PC-3 (cell line): ENCODE measurements around the gene NUDT19. TPM values are rescaled to one million over a fixed set of nuclear protein-coding genes. Genes with fewer than 3 reads are reported as not detected.

Experiments
- ATAC-seq: fragments of 200-7000 bp; cut with Tn5 transposase; 2 replicates; pipeline ENCODE4 v1.9.1; 2020; ENCODE audit warnings: mild to moderate bottlenecking, moderate library complexity
- BruUV-seq: library from RNA; stranded (reverse); fragments of 400-500 nt; replicated peaks from 2 replicates; lab custom pipeline; 2021; lab: Mats Ljungman, UMichigan
- CTCF ChIA-PET: fragments of 300-600 bp; sonication (Branson Sonifier 250); formaldehyde crosslinking; loops from one replicate; lab custom pipeline; 2022; ENCODE audit warnings: antibody characterized with exemption; lab: Charles Lee
- POLR2A ChIA-PET: fragments of 300-600 bp; sonication (Branson Sonifier 250); formaldehyde crosslinking; loops from one replicate; lab custom pipeline; 2022; ENCODE audit warnings: antibody characterized with exemption; ENCODE audit not compliant: unreplicated experiment; lab: Charles Lee
- DNase-seq: peaks from one replicate; pipeline ENCODE4 v3.0.0-alpha.2; 2015
- H2AFZ ChIP-seq: fragments of 300-600 bp; sonication (generic); 2 replicates; pipeline ENCODE4 v1.6.0; 2016; ENCODE audit warnings: antibody characterized with exemption, low read length
- H3F3A ChIP-seq: fragments of 300-600 bp; sonication (generic); one replicate; pipeline ENCODE4 v1.6.0; 2017; ENCODE audit warnings: antibody characterized with exemption, low read length, control low read depth, mild to moderate bottlenecking; ENCODE audit not compliant: unreplicated experiment
- H3K27ac ChIP-seq: fragments of 300-600 bp; sonication (generic); 2 replicates; pipeline ENCODE4 v1.5.1; 2016; ENCODE audit warnings: mild to moderate bottlenecking, low read length
- H3K27me3 ChIP-seq: fragments of 300-600 bp; sonication (generic); 2 replicates; pipeline ENCODE4 v1.6.1; 2016; ENCODE audit warnings: low read length, mixed read lengths
- H3K36me3 ChIP-seq: fragments of 300-600 bp; sonication (generic); 2 replicates; pipeline ENCODE4 v1.6.1; 2016; ENCODE audit warnings: low read depth, mixed run types, low read length, mixed read lengths
- H3K4me1 ChIP-seq: fragments of 300-600 bp; sonication (generic); 2 replicates; pipeline ENCODE4 v1.5.1; 2016; ENCODE audit warnings: low read length; ENCODE audit not compliant: insufficient read depth
- H3K4me2 ChIP-seq: fragments of 300-600 bp; sonication (generic); 2 replicates; pipeline ENCODE4 v1.6.0; 2016; ENCODE audit warnings: low read length
- H3K4me3 ChIP-seq: fragments of 300-600 bp; sonication (generic); 2 replicates; pipeline ENCODE4 v1.5.1; 2016; ENCODE audit warnings: mild to moderate bottlenecking, low read length, mixed read lengths
- H3K79me2 ChIP-seq: fragments of 300-600 bp; sonication (generic); 2 replicates; pipeline ENCODE4 v1.6.1; 2017; ENCODE audit warnings: low read length, mixed read lengths
- H3K9ac ChIP-seq: fragments of 300-600 bp; sonication (generic); 2 replicates; pipeline ENCODE4 v1.6.0; 2016; ENCODE audit warnings: mild to moderate bottlenecking, low read length
- H3K9me2 ChIP-seq: fragments of 300-600 bp; sonication (generic); replicated peaks from 2 replicates; pipeline ENCODE4 v1.6.1; 2016; ENCODE audit warnings: mixed run types, low read length, mixed read lengths
- H3K9me3 ChIP-seq: fragments of 300-600 bp; sonication (generic); 2 replicates; pipeline ENCODE4 v1.6.1; 2016; ENCODE audit warnings: low read length, mixed read lengths
- H4K20me1 ChIP-seq: fragments of 300-600 bp; sonication (generic); 2 replicates; pipeline ENCODE4 v1.6.1; 2016; ENCODE audit warnings: low read length, mixed read lengths
- EZH2 ChIP-seq: fragments of 300-600 bp; sonication (generic); IDR thresholded peaks from one replicate; pipeline ENCODE4 v1.6.1; 2017; ENCODE audit warnings: antibody characterized with exemption, mild to moderate bottlenecking, low read length; ENCODE audit not compliant: unreplicated experiment
- EZH2phosphoT487 ChIP-seq: fragments of 300-600 bp; sonication (generic); IDR thresholded peaks from 2 replicates; pipeline ENCODE4 v1.6.1; 2018; ENCODE audit warnings: mild to moderate bottlenecking, antibody characterized with exemption, low read length, borderline replicate concordance
- intact Hi-C: fragments of 100-400 bp; cut with micrococcal nuclease; formaldehyde crosslinking; loops from 2 replicates; pipeline ENCODE4 v1.9.0; 2023
- total RNA-seq: library from RNA; depleted of rRNA; stranded (reverse); fragments of >200 nt; gene quantifications from 2 replicates; pipeline ENCODE4 v1.2.3, GENCODE V29; 2014
- TF ChIP-seq, protein P1 (sequence below): fragments of 300-600 bp; sonication (generic); conservative IDR thresholded peaks from 2 replicates; pipeline ENCODE4 v1.5.1; 2017; ENCODE audit warnings: antibody characterized with exemption, low read depth, mild to moderate bottlenecking, low read length

NUDT19 gene
- total RNA-seq, 1 experiment from 2014 or later = 13.3 TPM

DNA sequence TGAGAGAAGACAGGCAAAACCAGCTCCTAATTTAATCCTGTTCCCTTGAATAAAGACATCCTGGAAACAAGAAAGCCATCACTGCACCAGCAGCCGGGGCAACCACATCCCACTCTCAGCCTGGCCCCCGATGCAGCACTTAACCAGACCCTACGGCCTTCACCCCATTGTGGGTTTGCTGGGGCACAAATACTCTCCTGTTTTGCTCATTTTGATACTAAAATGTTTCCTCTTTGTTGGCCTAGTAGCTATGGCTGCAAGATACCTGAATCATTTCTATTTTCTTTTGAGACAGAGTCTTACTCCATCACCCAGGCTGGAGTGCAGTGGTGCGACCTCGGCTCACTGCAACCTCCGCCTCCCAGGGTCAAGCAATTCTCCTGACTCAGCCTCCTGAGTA lies 45.1 kb upstream of the NUDT19 start:
- CTCF ChIA-PET = no interaction called here
- Histone ChIP-seq H2AFZ (no peak overlapping the region), H3K9me3 (no peaks in the 10 kb centered on the region), H3F3A (no peaks in the 10 kb centered on the region), H4K20me1 (no peaks in the 10 kb centered on the region), H3K4me1 (no peaks in the 10 kb centered on the region), H3K4me3 (no peak overlapping the region), H3K27ac (no peak overlapping the region), H3K36me3 (no peaks in the 10 kb centered on the region), H3K4me2 (no peak overlapping the region), H3K79me2 (no peaks in the 10 kb centered on the region), H3K27me3 (no peaks in the 10 kb centered on the region), H3K9ac (no peak overlapping the region), H3K9me2 (no peaks in the 10 kb centered on the region)
- POLR2A ChIA-PET = no interaction called here
- TF ChIP-seq EZH2 (no peak), EZH2phosphoT487 (no peak)
- TF ChIP-seq, protein P1, sequence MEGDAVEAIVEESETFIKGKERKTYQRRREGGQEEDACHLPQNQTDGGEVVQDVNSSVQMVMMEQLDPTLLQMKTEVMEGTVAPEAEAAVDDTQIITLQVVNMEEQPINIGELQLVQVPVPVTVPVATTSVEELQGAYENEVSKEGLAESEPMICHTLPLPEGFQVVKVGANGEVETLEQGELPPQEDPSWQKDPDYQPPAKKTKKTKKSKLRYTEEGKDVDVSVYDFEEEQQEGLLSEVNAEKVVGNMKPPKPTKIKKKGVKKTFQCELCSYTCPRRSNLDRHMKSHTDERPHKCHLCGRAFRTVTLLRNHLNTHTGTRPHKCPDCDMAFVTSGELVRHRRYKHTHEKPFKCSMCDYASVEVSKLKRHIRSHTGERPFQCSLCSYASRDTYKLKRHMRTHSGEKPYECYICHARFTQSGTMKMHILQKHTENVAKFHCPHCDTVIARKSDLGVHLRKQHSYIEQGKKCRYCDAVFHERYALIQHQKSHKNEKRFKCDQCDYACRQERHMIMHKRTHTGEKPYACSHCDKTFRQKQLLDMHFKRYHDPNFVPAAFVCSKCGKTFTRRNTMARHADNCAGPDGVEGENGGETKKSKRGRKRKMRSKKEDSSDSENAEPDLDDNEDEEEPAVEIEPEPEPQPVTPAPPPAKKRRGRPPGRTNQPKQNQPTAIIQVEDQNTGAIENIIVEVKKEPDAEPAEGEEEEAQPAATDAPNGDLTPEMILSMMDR = no peak
- DNase-seq (no peak), ATAC-seq (no peak)
- intact Hi-C loops = no loop called here
- no TSS peak for BruUV-seq

- no peak for ATAC-seq
- Histone ChIP-seq H3K9me3 (no peaks in the 10 kb centered on the region), H3K4me3 (no peak overlapping the region), H3K36me3 (no peaks in the 10 kb centered on the region), H2AFZ (no peak overlapping the region), H3K4me2 (no peak overlapping the region), H3K9ac (no peak overlapping the region), H3F3A (no peaks in the 10 kb centered on the region), H3K27ac (no peak overlapping the region), H3K9me2 (no peaks in the 10 kb centered on the region), H3K79me2 (no peaks in the 10 kb centered on the region), H3K4me1 (no peaks in the 10 kb centered on the region), H3K27me3 (no peaks in the 10 kb centered on the region), H4K20me1 (no peaks in the 10 kb centered on the region)
- intact Hi-C loops = no loop called here
- no peak for DNase-seq
- TF ChIP-seq EZH2phosphoT487 (no peak), EZH2 (no peak)
- TF ChIP-seq, protein P1 = no peak
- no TSS peak for BruUV-seq
- ChIA-PET POLR2A (no interaction called here), CTCF (no interaction called here)
Measured at GRCh38 chr19:32647361-32647760, 44.3 kb upstream of the NUDT19 start.

GRCh38 chr19:32649751-32650150 lies 41.9 kb upstream of the NUDT19 start:
- BruUV-seq = no TSS peak
- H3K9me2 ChIP-seq = no peaks in the 10 kb centered on the region
- H3K27ac ChIP-seq = no peak overlapping the region
- ATAC-seq = no peak
- no peak for TF ChIP-seq EZH2
- TF ChIP-seq, protein P1 = no peak
- TF ChIP-seq EZH2phosphoT487 = no peak
- no peak overlapping the region for H3K9ac ChIP-seq
- H3K4me1 ChIP-seq = no peaks in the 10 kb centered on the region
- ChIA-PET CTCF (no interaction called here), POLR2A (no interaction called here)
- H3K4me3 ChIP-seq = no peak overlapping the region
- no peaks in the 10 kb centered on the region for H3K79me2 ChIP-seq
- H2AFZ ChIP-seq = no peak overlapping the region
- intact Hi-C loops = no loop called here
- H3F3A ChIP-seq = no peaks in the 10 kb centered on the region
- H3K27me3 ChIP-seq = no peaks in the 10 kb centered on the region
- no peaks in the 10 kb centered on the region for H4K20me1 ChIP-seq
- H3K36me3 ChIP-seq = no peaks in the 10 kb centered on the region
- H3K9me3 ChIP-seq = no peaks in the 10 kb centered on the region
- DNase-seq = no peak
- H3K4me2 ChIP-seq = no peak overlapping the region
